ENCODE measurements around the gene PMPCA.

- TF ChIP-seq CTCF (IDR thresholded peaks at IDR 0.05 in 4 of 5, conservative IDR thresholded peaks at IDR 0.05 in 1 of 5) (no peak), POLR2A (IDR thresholded peaks at IDR 0.05) (no peak)
These were observed 24.2 kb downstream of the PMPCA start for GRCh38 chr9:136434580-136435169.

Measured in gastrocnemius medialis (tissue), 4 donors.